AML-193 (cell line): ENCODE measurements around the gene MRPL16.
A peak's percentile ranks its signal among the peaks of the same experiment; 100 is the strongest.
"Not testable (repeated sequence)": the region's sequence is repeated elsewhere in the genome, so short reads cannot be mapped to it uniquely, and the experiment has no call there.

Experiments
- DNase-seq, 2 experiments: peaks; one replicate each; lab custom pipeline; 2025; lab: John Stamatoyannopoulos, UW

Gene MRPL16

DNA sequence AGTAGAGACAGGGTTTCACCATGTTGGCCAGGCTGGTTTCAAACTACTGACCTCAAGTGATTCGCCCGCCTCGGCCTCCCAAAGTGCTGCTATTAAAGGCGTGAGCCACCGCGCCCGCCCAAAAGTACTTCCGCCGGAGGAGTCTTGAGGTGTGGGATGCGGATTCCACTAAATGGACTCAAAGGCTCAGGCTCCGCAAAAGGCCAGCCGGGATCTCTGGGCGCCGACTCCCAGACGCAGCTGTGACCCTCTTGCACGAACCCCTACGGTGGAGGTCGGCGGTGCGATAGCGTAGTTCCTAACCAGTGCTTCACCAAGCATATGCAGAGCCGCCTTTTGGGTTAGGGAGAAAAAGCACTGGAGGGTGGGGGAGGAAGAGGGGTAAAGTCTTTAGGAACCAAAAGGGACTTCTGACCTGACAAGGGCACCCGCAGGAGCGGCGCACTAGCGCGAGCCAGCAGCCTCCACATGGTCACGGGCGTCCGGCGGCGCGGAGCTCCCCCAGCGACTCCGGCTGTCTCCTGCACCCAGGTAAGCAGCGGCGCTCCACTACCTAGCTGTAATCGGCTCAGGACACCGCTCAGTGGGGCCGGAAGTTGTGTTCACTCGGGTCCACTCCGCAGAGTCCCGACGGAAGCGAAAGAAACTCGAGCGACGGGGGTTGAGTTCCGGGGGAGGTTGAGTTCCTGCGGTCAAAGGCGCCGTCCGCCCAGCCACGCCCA, at the start of gene MRPL16:
Gene MRPL16 (minus strand): TSS at position 590 of the 722 bp plus-strand sequence. CDS start 120 bp downstream, at position 470.
- DNase-seq, result peak; percentile 84 to 86

DNA sequence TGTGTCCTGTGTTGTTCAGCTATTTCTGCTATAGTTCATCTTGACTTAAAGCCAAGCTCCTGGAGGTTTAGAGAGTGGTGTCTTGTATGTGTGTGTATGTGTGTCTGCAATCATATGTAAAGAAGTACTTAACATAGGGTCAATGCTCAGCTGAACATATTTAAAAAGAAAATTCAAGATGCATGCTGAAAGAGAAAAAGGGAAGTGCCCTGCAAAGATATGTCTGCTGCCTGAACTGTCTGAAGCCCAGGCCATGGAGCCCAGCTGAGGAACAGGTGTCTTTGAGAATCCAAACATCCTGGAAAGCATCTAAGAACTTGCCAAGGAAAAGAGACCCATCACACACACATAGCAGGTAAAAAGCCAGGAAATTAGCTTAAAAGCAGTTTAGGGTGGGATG, 49.1 kb upstream of the MRPL16 start:
- DNase-seq, result peak in 1 of 2 experiments; percentile 6

DNA sequence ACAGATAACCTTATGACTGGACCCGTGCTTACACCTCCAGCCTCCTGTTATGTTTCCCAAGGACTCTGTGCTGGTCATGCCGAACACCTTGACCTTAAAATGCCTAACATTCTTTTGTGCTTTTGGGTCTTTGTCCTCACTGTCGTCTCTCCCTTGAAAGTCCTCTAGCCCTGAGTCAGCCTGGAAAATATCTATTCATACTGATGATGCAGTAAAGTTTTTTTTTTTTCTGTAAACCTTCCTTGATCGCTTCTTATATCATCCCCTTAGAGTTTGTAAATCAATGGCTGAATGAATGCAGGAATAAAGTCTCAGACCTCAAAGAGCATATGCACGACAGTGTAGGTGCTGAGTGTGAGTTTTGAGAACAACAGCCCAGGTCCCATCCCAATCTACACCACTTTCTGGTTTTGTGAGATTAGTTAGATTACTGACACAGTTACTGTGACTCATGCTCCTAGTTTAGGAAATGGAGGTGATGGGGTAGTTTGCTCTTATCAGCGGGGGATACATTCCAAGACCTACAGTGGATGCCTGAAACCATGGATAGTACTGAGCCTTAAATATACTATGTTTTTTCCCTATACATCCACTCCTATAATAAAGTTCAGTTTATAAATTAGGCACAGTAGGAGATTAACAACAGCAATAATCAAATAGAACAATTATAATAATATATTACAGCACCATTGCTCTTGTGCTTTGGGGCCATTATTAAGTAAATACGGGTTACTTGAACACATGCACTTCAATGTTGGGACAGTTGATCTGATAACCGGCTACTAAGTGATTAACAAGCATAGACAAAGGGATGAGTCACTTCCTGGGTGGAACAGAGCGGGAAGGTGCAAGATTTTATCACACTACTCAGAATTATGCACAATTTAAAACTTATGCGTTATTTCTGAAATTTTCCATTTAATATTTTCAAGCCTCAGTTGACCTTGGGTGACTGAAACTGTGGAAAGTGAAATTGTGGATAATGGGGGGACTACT, 47.2 kb upstream of the MRPL16 start:
- peak; percentile 22 to 43 for DNase-seq

DNA sequence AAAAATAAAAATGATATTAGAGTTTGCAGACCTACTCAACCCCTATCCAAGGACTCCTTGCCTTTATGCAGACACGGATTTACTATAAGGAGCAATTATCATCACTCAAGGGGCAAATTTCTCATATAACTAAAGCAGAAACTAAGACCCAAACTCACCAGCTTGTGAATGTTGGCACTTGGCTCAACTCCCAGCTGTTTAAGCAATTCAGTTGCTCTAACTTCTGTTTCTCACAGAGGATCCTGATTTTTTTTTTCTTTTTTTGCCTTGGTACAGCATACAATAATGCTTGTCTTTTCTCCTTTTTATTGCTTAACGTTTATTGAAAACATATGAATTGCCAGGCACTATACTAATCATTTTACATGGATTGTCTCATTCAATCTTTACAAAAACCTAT, 44.3 kb upstream of the MRPL16 start:
- peak; percentile 30 for DNase-seq

DNA sequence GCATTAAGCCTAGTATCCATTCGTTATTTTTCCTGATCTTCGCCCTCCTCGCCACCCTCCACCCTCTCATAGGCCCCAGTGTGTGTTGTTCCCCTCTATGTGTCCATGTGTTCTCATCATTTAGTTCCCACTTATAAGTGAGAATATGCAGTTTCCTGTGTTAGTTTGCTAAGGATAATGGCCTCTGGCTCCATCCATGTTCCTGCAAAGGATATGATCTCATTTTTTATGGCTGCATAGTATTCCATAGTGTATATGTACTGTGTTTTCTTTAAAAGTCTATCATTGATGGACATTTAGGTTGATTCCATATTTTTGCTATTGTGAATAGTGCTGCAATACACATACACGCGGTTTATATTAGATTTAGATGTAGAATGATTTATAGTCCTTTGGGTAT, 40.8 kb upstream of the MRPL16 start:
- DNase-seq, result not testable (repeated sequence)

DNA sequence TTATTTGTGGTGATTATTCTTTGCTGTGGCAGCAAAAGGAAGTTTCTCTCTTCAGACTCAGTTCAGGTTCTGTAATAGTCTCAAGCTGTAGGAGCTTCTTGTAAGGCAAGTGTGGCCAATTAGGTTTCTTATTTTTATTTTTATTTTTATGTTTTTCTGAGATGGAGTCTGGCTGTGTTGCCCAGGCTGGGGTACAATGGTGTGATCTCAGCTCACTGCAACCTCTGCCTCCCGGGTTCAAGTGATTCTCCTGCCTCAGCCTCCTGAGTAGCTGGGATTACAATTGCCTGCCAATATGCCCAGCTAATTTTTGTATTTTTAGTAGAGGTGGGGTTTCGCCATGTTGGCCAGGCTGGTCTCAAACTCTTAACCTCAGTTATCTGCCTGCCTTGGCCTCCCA, 39.0 kb upstream of the MRPL16 start:
- not testable (repeated sequence) for DNase-seq

DNA sequence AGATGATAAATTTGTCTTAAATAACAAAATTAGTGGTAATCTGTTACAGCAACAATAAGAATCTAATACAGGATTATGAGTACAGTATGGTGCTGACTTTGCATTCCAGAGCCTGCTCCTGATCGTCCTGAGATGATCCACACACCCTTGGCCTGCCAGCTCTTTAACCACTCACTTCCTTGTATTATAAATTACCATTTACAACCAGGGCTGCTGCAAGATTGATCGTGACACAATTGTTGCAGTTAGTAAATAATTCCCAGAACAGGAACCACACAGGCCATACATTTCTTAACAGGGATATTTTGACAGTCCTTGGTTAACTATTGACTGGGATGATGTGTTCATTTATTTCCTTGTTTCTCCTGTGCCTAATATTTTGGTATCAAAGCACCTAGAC, 38.6 kb upstream of the MRPL16 start:
- no peak for DNase-seq

DNA sequence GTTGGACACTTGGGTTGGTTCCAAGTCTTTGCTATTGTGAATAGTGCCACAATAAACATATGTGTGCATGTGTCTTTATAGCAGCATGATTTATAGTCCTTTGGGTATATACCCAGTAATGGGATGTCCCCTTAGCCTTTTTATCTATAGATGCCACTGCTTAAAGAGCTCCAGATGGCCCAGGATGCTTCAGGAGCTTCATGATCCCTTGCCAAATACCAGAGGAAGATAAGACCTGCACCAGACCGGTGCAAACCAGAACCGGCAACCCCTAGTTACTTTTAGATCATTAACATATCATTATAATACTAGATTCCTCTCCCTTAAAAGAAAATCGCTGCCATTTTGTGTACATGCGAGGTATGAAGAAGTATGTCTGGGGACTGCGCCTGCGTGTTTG, 37.9 kb upstream of the MRPL16 start:
- DNase-seq, result not testable (repeated sequence)

DNA sequence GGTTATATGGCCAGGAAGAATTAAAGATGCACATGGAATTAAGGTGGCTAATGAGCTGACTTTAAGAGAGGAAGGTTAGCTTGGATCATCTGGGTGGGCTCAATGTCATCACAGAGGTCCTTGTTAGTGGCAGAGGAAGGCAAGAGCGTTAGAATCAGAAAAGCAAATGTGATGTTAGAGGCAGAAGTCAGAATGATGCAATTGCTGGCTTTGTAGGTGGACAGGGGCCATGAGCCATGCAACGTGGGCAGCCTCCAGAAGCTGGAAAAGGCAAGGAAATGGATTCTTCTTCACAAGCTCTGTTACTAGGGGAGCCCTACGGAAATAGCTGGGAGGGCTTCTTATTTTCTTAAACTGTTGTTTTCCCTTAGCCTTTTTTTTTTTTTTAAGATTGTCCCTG, 37.0 kb upstream of the MRPL16 start:
- DNase-seq, result no peak

DNA sequence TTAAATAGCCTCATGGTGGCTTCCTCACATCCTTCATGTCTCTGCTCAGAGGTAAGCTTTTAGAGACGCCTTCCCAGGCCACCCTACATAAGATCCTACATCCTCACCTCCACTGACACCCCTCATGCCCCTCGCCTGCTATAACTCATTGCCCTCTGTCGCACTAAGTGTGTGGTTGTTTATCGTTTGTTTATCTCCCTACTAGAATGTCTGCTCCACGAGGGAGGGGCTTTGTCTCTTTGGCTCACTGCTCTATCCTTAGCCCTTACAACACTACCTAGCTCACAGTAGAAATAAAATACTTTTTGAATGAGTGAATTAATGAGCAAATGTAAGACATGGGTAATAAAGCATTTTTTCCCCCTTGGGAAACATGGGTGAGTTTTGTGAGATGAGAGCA, 36.0 kb upstream of the MRPL16 start:
- no peak for DNase-seq

DNA sequence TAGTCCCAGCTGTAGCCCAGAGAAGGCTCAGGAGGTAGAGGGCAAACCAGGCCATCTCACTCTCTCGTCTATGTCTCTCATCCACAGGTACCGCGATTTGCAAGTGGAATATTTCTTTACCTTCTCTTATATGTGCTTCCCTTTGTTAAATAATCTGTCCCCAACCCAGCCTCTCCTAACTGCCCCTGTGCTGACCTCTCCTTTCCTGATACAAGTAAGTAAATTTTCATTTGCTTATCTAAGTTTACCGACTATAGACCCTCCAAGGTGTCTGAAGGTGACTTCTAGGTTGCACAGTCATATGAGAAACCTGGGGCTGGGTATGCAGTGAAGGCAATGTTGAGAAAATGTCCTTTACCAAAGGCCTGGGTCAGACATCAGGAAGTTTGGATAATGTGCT, 34.8 kb upstream of the MRPL16 start, which contains the start of gene CBLIF:
Gene CBLIF (minus strand): TSS at position 101 of the 400 bp plus-strand sequence. CDS start 46 bp downstream, at position 55.
- DNase-seq, result no peak

DNA sequence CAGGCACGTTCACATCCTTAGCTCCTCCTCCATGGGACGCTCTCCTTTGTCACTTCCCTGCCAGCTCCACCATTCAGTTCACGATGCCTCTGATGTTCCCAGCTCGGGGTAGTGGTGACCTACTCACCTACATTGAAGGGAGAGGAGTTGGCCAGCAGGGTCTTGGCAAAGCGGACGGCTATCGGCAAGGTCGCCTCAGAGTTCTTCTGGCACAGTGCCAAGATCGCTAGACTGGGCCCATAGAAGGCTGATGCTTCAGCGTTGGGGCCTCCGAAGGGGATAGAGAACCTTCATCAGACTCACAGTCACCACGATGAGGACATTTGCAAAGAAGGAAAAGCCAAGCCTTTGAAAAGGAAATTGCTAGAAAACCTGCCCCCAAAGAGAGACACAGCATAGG, 31.7 kb upstream of the MRPL16 start:
- DNase-seq, result no peak

DNA sequence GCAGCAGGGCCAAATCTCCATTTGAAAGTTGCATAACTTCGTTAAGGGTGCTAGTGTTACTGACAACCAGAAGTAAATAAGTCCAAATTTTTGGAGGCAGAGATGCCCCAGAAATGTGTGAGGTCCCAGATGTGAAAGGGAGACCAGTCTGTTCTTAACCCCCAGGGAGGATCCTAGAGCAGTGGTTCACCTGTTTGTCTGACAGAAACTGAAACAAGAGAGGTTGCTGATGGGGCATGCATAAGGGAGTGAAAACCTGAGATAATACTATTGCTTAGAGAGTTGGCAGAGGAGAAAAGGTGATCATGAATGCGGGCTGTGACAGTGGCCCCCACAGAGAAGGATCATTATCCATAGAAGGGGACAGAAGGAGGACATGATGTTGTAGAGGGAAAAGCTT, 30.9 kb upstream of the MRPL16 start:
- no peak for DNase-seq

DNA sequence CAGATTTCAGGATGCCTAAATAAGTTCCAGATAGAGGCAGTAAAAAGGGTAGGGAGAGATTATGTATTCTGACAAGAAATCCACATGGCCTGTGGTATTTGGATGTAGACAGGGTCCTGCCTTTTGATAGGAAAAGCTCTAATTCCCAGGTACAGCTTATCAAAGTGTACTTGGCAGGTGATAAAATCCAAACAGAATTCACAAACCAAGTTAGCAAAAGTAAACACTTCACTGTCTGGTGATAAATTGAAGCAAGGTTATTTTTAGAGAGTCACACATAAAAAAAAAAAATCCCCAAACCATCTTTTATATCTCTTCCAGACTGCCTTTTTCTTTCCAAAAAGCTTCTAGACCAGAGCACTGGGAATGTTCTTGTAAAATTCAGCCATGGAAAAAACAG, 29.0 kb upstream of the MRPL16 start:
- no peak for DNase-seq

DNA sequence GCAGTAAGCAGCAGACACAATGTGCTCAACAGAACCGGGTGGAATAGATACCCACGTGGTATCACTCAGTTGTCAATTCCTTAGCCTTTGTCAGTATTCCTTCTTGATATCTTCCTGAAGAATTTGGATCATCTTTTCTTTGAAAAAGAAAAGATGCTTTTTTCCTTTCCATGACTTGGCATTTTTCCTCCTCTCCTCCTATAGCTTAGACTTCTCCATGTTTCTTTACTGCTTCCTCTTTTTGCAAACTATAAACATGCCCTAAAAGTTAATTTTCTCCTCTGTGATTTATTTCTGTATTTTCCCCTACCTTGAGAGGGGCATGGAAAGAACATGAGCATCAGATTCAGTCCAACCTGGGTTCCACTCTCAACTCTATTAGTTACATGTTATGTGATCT, 23.0 kb upstream of the MRPL16 start:
- peak in 1 of 2 experiments; percentile 22 for DNase-seq

DNA sequence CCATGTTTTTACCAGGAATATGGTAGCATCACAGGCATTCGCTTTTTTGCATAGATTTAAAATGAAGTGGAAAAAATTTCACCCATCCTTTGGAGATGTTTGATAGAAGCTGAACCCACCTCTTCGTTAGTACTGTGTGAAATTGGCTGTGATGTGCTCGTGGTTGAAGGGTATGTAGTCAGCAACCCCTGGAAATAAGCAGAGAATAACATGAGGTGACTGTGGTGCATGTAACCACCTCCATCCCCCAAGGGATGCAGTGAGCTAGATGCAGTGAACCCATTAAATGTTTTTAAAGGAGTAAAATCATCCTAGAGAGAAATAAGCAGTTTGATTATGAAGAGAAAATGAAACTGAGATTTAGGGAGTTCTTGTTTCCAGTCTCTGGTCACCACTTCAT, 18.8 kb upstream of the MRPL16 start:
- DNase-seq, result no peak

DNA sequence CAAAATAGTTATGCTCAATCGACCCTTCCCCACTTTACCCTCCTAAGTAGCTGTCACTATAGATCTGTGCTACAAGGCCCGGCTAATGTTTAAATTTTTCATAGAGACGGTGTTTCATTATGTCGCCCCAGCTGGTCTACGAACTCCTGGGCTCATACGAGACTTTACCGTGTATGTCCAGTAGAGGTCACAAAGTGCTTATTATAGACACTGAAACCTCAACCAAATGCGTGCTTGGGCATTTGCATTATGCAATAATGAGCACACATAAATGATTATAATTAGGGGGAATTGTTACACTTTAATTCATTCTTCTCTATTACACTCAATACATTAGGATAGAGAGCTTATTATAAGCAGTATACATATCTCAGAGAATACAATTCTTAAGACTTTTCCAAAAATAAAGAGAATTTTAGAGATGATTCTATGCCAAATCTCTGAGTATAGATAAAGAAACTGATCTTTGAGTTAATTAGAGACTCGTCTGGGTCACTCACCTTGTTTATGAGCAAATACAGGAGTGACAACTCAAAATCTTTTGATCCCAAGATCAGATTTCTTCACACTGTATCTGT, 12.5 kb upstream of the MRPL16 start:
- DNase-seq, result peak; percentile 81 to 83

DNA sequence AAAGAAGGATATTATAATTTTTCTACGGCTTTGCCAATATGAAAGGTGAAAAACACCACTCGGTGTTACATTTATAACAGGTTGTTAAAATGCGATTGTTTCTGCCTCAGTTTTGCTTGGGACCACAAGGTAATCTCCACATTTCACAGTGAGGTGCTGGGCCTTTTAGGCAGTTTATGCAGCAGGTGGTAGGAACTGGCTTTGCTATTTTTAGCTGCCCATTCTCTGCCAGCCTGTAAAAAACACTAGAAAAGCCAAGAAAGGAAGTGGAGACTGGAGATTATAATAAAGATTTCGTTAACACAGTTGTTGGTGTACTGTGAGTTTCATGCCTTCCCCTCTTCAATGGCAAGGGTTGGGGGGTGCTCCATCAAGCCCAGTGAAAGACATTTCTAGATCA, 8.0 kb upstream of the MRPL16 start:
- no peak for DNase-seq

DNA sequence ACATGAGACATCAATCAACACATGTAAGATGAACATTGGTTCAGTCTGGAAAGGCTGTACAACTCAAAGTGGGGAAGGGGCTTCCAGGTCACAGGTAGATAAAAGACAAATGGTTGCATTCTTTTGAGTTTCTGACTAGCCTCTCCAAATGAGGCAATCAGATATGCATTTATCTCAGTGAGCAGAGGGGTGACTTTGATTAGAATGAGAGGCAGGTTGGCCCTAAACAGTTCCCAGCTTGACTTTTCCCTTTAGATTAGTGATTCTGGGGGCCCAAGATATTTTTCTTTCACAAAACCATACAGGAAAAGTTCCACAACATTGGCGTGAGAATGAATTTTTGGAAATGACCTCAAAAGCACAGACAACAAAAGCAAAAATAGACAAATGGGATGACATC, 5.9 kb upstream of the MRPL16 start:
- not testable (repeated sequence) for DNase-seq

DNA sequence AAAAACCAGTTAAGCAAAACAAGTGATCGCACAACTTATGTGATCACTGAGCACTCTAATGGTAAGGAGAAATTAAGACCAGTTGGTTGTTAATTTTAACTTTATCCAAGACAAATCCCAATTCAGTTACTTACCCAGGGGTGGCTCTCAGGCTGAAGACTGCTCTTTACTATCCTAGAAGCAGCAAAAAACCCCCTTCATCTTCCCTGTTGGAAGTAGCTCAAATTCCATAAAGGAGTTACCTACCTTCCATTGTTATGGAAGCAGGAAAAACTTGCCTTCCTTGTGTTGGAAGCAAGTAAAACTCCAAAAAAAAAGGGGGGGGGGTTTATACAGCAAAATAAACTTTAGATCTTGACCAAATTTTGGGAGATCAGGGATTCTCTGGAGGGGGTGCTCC, 5.2 kb upstream of the MRPL16 start:
- DNase-seq, result no peak

DNA sequence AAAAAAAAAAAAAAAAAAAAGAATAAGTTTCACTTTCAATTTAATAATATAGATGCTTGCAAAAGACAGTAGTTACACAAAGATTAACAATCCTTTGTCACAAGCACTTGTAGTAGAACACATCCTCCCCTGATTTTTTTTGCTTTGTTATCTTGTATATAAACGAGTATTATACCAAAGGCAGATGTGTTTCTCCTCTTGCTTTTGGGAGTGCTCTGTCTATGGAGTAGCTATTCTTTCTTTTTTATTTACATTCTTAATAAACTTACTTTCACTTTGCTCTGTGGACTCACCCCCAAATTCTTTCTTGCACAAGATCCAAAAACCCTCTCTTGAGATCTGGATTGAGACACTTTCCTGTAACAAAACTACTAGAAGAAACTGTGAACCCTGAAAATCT, 3.4 kb upstream of the MRPL16 start:
- peak in 1 of 2 experiments; percentile 8 for DNase-seq

DNA sequence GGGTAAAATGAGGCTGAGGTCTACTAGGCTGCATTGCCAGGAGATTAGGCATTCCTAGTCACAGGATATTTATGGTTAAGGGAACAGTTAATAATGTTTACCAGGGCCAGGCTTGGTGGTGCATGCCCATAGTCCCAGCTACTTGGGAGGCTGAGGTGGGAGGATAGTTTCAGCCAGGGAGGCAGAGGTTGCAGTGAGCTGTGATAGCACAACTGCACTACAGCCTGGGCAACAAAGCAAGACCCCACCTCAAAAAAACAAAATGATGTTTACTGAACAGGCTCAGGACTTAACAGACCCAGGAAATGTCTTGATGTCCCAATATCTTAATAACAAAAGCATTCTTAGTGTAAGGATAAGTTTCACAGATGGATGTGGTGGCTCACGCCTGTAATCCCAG, 2.8 kb upstream of the MRPL16 start:
- no peak for DNase-seq

DNA sequence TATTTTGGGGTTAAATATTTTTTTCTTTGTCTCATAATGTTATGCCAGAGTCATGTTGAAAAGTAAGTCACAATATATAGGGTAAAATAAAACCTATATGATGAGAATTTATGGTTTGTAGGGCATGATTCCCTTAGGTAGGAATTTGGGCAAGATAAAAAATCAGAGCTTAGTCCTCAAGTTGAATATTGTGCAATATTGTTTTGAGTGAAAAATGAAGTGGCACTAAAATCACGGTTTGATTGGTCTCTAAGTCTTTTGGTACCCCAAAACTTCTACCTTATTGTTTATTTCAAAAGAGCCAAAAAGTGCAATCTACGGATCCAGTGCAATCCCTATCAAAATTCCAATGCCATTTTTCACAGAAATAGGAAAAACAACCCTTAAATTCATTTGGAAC, 1.6 kb upstream of the MRPL16 start:
- no peak for DNase-seq
